GM18867 (cell line): ENCODE measurements around the gene PKIB.

ENCODE experiments used
- ATAC-seq: cut with Tn5 transposase; IDR thresholded peaks from one replicate; pipeline ENCODE4 v1.9.1; 2021; ENCODE audit warnings: mild to moderate bottlenecking, moderate library complexity; ENCODE audit not compliant: unreplicated experiment

PKIB gene

GRCh38 chr6:122663981-122664380 lies 53.8 kb downstream of the PKIB start:
- no peak for ATAC-seq

- ATAC-seq = no peak
Measured at GRCh38 chr6:122665929-122666328, 55.7 kb downstream of the PKIB start.

- ATAC-seq = no peak
Measured at GRCh38 chr6:122666418-122666817, 56.2 kb downstream of the PKIB start.

GRCh38 chr6:122669418-122669817 lies 59.2 kb downstream of the PKIB start:
- ATAC-seq = no peak

- ATAC-seq = no peak
Measured at GRCh38 chr6:122669868-122670267, 59.7 kb downstream of the PKIB start.

- ATAC-seq = no peak
Measured at GRCh38 chr6:122671251-122671650, 61.0 kb downstream of the PKIB start.

- ATAC-seq = no peak
Measured at GRCh38 chr6:122673343-122673961, 63.2 kb downstream of the PKIB start.

DNA sequence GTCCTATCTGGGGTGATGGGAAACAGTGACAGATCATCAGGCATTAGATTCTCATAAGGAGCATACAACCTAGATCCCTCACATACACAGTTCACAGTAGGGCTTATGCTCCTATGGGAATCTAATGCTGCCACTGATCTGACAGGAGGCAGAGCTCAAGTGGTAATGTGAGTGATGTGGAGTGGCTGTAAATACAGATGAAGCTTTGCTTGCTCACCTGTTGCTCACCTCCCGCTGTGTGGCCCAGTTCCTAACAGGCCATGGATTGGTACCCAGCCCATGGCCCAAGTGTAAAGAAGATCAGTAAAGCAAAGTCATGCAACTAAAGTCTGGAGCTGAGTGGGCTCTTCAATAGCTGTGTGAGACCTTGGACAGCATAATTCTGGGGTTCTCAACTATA lies 65.9 kb downstream of the PKIB start:
- no peak for ATAC-seq

DNA sequence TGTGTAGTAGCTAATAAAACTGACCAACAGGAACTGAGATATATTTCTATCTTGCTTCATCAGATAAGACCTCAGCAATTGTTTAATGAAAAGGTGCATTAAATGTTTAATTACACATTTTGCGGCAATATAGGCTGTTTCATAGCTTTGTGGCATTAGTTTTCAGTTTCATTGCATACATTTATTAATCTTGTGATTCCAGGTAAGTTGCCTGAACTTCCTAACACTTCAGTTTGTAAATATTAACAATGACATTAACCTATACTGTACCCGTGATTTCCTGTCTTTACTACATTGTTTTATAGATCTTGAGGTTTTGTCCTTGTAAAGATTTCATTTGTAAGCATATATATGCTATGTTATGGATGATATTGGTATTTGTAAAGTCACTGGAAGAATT lies 66.5 kb downstream of the PKIB start:
- ATAC-seq = no peak

DNA sequence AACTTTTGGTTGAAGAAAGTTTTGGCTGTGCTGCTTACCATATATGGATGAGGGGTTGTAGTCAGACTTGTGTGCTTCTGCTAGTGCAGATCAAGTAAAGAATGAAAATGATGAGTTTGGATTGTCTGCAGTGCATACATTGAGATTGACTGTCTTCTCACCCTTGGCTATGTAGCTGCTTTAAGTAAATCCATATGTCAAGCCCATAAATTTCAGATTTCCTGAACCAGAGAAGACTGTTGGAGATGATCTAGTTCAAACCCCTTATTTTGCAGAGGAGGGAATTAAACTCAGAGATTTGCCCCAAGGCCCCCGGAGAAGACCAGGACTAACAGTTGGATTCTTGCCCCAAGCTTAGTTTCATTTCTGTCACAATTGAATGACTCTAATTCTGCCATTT lies 67.2 kb downstream of the PKIB start:
- no peak for ATAC-seq

DNA sequence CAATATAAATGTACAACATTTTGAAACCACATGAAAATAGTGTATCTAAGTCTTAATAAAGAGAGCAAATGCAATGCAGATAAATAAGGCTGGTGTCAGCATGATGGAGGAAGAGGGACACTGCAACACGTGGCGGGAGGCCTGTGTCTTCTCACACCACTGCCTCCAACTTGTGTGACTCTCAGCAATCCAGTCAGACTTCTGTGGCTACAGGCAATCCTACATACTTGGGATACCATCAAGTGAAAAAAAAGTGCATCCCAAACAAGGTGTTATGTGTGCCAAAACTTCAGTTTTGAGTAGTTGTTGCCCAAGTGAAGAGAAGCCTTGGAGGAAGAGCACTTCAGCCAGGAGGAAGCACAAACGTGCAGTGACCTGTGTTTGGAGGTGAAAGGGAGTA lies 68.6 kb downstream of the PKIB start:
- ATAC-seq = no peak

GRCh38 chr6:122681705-122682104 lies 71.5 kb downstream of the PKIB start:
- ATAC-seq = no peak

- peak; percentile 71 for ATAC-seq
Measured at GRCh38 chr6:122683989-122684651, 73.9 kb downstream of the PKIB start.

DNA sequence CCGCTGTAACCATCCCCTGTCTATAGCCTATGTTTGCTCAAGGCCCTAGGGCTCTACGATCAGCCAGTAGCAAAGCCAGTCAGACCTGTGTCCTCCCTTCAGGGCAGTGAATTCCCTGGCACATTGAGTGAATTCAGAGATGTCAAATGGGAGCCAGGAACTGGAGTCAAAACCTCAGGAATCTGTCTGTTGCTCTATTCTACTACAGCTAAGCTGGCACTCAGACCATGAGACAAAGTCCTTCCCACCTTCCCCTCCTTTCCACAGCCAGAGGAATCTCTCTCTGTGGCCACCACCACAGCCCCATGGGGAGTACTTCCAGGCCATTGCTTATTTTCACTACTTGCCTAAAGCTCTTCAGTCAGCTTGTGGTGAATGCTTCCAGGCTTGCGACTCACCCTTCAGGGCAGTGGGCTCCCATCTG lies 82.0 kb downstream of the PKIB start:
- no peak for ATAC-seq

DNA sequence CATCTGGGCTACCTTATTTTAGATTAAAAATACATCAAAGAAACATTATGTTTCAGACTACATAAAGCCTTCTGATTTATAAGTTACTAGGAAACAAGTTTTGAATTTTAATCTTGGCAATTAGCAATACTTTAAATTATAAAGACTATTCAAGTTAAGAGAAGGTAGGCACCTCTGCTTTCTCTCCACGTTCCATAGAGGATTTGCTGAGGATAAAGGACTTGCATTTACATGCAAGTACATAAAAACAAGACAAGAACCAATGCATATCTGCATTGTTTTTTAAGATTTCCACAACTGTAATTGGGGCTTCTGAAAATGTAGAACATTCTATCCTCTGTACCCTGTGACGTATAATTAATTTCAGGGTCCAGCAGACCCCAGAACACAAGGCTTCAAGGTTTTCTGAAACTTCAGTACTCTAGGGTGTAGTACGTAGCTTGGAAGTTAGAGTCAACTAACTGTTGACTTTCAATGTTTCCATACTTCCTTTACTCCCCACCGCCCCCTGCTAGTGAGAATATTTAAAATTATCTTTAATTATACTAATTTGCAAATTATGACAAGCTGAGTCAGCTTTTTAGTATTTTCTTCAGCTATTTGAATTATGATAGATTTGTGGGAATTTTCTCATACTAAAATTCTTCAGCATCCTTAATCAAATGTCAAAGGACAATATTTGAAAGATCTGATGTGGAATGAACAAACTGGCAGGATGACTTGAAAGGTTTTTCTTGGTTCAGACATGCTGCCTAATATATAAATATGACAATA lies 82.8 kb downstream of the PKIB start:
- no peak for ATAC-seq

GRCh38 chr6:122694075-122694474 lies 83.9 kb downstream of the PKIB start:
- no peak for ATAC-seq

- ATAC-seq = no peak
Measured at GRCh38 chr6:122694602-122695001, 84.4 kb downstream of the PKIB start.

- ATAC-seq = no peak
Measured at GRCh38 chr6:122695188-122695587, 85.0 kb downstream of the PKIB start.

- no peak for ATAC-seq
Measured at GRCh38 chr6:122696079-122696478, 85.9 kb downstream of the PKIB start.

- no peak for ATAC-seq
Measured at GRCh38 chr6:122696853-122697252, 86.6 kb downstream of the PKIB start.

- ATAC-seq = no peak
Measured at GRCh38 chr6:122697458-122697857, 87.3 kb downstream of the PKIB start.

DNA sequence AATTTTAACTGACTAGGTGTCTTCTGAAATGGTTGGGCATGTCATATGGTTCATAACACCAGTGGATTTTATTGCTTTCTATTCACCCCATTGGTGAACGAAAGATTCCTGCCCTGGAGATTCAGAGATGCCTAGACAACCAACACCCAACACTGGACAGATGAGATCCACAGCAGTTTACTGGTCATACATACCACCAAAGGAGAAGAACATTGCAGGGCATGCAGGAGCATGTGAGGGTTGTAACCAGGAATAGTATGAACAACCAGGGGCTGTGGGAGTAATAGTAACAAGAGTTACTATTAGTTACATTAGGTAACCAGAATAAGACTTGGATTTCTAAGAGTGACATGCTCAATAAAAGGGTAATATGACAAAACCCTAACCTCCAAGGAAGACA lies 91.5 kb downstream of the PKIB start:
- no peak for ATAC-seq
